ENCODE measurements around the gene SEMA4D.

Gene SEMA4D

GRCh38 chr9:89529243-89530035 is 31.5 kb upstream of the SEMA4D start:
- in situ Hi-C loops (cut with HindIII; ENCODE audit: low sequenced_read_pairs) = no loop called here

- in situ Hi-C loops (cut with HindIII; ENCODE audit: low sequenced_read_pairs) = no loop called here
Measured at GRCh38 chr9:89528540-89528939, 30.6 kb upstream of the SEMA4D start.

- in situ Hi-C loops (cut with HindIII; ENCODE audit: low sequenced_read_pairs) = no loop called here
Measured at GRCh38 chr9:89528131-89528530, 30.2 kb upstream of the SEMA4D start.

GRCh38 chr9:89527084-89527483 is 29.2 kb upstream of the SEMA4D start:
- in situ Hi-C loops (cut with HindIII; ENCODE audit: low sequenced_read_pairs) = no loop called here

GRCh38 chr9:89526667-89527066 is 28.8 kb upstream of the SEMA4D start:
- in situ Hi-C loops (cut with HindIII; ENCODE audit: low sequenced_read_pairs) = no loop called here

GRCh38 chr9:89525446-89526374 is 27.8 kb upstream of the SEMA4D start:
- in situ Hi-C loops (cut with HindIII; ENCODE audit: low sequenced_read_pairs) = no loop called here

GRCh38 chr9:89524963-89525362 is 27.1 kb upstream of the SEMA4D start:
- in situ Hi-C loops (cut with HindIII; ENCODE audit: low sequenced_read_pairs) = no loop called here

- in situ Hi-C loops (cut with HindIII; ENCODE audit: low sequenced_read_pairs) = no loop called here
Measured at GRCh38 chr9:89523948-89524347, 26.0 kb upstream of the SEMA4D start.

- in situ Hi-C loops (cut with HindIII; ENCODE audit: low sequenced_read_pairs) = no loop called here
Measured at GRCh38 chr9:89522959-89523285, 25.0 kb upstream of the SEMA4D start.

GRCh38 chr9:89522261-89522958 is 24.5 kb upstream of the SEMA4D start:
- in situ Hi-C loops (cut with HindIII; ENCODE audit: low sequenced_read_pairs) = no loop called here

- in situ Hi-C loops (cut with HindIII; ENCODE audit: low sequenced_read_pairs) = no loop called here
Measured at GRCh38 chr9:89519366-89519805, 21.5 kb upstream of the SEMA4D start.

- in situ Hi-C loops (cut with HindIII; ENCODE audit: low sequenced_read_pairs) = no loop called here
Measured at GRCh38 chr9:89518466-89519365, 20.8 kb upstream of the SEMA4D start.

GRCh38 chr9:89515416-89515815 is 17.5 kb upstream of the SEMA4D start:
- in situ Hi-C loops (cut with HindIII; ENCODE audit: low sequenced_read_pairs) = no loop called here

GRCh38 chr9:89514956-89515355 is 17.0 kb upstream of the SEMA4D start:
- in situ Hi-C loops (cut with HindIII; ENCODE audit: low sequenced_read_pairs) = no loop called here

- in situ Hi-C loops (cut with HindIII; ENCODE audit: low sequenced_read_pairs) = no loop called here
Measured at GRCh38 chr9:89514337-89514736, 16.4 kb upstream of the SEMA4D start.

GRCh38 chr9:89513837-89514236 is 15.9 kb upstream of the SEMA4D start:
- in situ Hi-C loops (cut with HindIII; ENCODE audit: low sequenced_read_pairs) = no loop called here

GRCh38 chr9:89512382-89512781 is 14.5 kb upstream of the SEMA4D start:
- in situ Hi-C loops (cut with HindIII; ENCODE audit: low sequenced_read_pairs) = no loop called here

- in situ Hi-C loops (cut with HindIII; ENCODE audit: low sequenced_read_pairs) = no loop called here
Measured at GRCh38 chr9:89508951-89509615, 11.2 kb upstream of the SEMA4D start.

GRCh38 chr9:89505911-89506310 is 8.0 kb upstream of the SEMA4D start:
- in situ Hi-C loops (cut with HindIII; ENCODE audit: low sequenced_read_pairs) = no loop called here

- in situ Hi-C loops (cut with HindIII; ENCODE audit: low sequenced_read_pairs) = no loop called here
Measured at GRCh38 chr9:89505048-89505447, 7.1 kb upstream of the SEMA4D start.
